Adrenal gland (tissue), 5 donors: Measurements from ENCODE around the gene ABCB4.

Source experiments
- POLR2A ChIP-seq, 2 donors: fragments of 450-650 bp; IDR thresholded peaks; one replicate each; pipeline ENCODE4 v1.6.1; 2017; ENCODE audit warnings: antibody characterized with exemption in 2 of 2, mild to moderate bottlenecking in 2 of 2, moderate library complexity in 1 of 2
- TF ChIP-seq, protein P1 (sequence below), 6 experiments: fragments of 450-650 bp in 4 of 6; fragments of 200-600 bp in 2 of 6; sonication (generic) in 1 of 6; IDR thresholded peaks; 1 replicate in 5 of 6; 2 replicates in 1 of 6; pipeline versions ENCODE4 v1.5.1 to v1.8.0; 2016 to 2021; ENCODE audit warnings: antibody characterized with exemption in 6 of 6, mild to moderate bottlenecking in 2 of 6, moderate library complexity in 1 of 6
- donor health status: DM: no; HTN: no; CAD: no.

DNA sequence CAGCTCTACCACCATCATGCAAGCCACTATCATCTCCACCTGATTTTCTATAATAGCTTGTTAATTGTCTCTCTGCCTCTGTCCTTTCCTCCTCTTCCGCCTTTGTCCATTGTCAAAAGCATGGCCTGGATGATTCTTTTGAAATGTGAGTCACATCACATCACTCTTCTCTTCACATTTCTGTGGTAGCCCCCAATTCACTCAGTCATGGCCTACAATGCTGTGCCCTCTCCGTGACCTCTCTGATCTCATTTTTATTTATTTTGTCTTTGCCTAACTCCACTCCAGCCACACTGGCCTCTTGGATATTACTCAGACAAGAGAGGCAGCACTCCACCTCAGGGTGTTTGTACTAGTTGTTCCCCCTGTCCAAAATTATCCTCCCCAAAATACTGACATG, 4.9 kb upstream of the ABCB4 start:
- no peak for TF ChIP-seq POLR2A (IDR thresholded peaks at IDR 0.05)
- TF ChIP-seq, protein P1, sequence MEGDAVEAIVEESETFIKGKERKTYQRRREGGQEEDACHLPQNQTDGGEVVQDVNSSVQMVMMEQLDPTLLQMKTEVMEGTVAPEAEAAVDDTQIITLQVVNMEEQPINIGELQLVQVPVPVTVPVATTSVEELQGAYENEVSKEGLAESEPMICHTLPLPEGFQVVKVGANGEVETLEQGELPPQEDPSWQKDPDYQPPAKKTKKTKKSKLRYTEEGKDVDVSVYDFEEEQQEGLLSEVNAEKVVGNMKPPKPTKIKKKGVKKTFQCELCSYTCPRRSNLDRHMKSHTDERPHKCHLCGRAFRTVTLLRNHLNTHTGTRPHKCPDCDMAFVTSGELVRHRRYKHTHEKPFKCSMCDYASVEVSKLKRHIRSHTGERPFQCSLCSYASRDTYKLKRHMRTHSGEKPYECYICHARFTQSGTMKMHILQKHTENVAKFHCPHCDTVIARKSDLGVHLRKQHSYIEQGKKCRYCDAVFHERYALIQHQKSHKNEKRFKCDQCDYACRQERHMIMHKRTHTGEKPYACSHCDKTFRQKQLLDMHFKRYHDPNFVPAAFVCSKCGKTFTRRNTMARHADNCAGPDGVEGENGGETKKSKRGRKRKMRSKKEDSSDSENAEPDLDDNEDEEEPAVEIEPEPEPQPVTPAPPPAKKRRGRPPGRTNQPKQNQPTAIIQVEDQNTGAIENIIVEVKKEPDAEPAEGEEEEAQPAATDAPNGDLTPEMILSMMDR (IDR thresholded peaks at IDR 0.05): no peak
